GM18867 (cell line): Measurements from ENCODE around the gene ELF2.
"Not testable (repeated sequence)": the region's sequence is repeated elsewhere in the genome, so short reads cannot be mapped to it uniquely, and the experiment has no call there.

Experiments
- ATAC-seq: cut with Tn5 transposase; IDR thresholded peaks from one replicate; pipeline ENCODE4 v1.9.1; 2021; ENCODE audit warnings: mild to moderate bottlenecking, moderate library complexity; ENCODE audit not compliant: unreplicated experiment

Gene ELF2

DNA sequence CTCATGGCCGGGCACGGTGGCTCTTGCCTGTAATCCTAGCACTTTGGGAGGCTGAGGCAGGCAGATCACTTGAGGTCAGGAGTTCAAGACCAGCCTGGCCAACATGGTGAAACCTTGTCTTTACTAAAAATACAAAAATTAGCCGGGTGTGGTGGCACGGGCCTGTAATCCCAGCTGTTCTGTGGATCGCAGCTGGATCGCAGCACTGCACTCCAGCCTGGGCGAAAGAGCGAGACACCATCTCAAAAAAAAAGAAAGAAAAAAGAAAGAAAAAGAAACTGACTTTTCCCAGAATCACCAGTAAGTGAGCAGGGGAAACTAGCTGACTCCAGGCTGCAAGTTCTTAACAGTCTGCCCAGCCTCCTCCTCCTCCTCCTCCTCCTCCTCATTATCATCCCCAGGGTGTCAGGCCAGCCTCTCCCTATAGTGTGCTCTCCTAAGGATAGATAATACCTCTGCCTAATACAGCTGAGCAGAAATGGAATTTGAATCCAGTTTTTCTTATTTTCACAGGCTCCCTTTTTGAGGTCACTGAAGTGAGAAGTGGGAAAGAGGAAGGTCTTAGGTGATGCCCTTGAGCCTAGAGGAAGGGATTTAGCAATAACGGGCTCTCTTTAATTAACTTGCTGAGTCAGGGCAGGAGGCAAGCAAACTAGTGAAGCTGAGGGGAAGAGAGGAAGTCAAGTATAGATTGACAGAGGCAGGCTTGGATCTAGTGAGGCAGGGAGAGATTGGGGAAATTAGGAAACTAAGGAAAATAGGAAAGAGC lies 11.8 kb upstream of the ELF2 start:
- ATAC-seq = no peak

DNA sequence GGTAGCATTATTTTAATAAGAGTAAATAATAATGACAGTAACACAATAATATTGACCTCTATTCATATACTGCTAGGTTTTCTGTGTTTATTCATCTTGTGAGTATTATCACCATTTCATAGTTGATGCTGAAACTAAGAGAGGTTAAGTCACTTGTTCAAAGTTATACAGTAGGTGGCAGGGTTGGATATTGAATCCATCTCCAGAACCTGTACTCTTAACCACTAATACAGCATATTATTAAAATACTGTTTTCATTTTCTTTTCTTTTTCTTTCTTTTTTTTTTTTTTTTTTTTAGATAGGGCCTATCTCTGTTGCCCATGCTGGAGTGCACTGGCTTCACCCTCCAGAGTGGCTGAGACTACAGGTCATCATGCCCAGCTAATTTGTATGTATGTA lies 7.1 kb upstream of the ELF2 start:
- peak; percentile 48 for ATAC-seq

DNA sequence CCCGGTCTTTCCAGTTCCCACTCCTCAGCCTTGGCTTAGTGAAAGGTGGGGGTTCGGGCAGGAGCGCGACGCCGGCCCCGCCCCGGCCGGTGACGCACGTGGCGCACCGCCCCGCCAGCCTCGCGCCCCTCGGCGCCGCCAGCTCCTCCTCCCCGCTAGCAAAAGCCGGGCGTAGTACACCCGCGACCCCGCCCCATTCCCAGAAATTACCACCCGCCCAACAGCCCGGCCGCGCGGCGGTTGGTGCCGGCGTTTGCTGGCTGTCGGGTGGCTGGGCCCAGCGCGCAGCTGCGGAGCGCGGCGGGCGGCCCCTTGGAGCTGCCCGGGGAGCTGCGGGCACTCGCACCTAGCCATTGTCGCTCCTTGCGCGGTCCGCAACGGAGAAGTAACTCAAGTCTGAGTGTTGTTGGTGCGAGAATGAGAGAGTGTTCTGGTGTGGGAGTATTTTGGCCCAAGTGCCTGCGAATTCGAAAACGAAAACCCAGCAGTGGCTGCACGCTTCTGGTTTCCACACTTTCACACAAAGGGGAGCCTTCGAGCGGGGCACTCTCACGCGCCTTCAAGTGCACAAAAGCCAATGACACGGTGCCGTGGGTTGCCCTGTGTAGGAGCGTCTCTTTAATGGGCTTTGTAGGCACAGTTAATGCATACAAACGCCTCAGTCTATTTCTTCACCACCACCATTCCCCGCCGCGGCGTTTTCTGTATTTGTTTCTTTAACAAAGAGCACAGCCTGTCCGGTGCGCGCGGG lies 1.0 kb upstream of the ELF2 start:
- peak; percentile 66 for ATAC-seq

DNA sequence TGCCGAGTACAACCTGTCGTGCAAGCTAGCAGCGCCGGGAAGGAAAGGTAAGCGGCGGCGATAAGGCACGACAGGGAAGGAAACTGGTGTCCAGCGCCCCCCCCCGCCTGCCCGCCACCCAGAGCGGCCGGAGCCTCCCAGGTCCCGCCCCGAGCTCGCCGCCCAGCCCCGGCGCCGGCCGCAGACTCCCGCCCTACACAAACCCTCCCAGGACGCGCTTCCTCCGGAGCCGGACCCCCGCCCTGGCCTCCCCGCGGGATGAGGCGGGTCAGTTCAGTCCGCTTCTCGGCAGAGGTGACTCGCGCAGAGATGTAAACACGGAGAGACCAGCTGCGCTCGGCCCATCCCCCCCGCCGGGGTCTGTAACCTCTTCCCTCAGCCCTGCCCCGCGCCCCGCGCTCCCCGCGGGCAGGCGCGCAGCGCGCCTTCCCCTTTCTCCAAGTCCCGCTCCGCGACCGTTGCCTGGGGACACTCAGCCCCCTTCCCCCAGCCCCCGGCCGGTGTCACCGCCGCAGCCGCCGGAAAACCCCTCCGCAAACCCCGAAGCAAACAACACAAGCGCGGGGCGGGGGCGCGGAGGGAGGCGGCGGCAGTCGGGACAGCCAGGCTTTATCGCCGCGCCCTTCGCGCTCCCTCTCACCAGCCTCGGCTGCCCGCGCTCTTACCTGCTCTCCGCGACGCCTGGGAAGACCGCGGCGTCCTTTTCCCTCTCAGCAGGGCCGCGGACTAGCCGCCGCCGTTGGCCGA lies 543 bp downstream of the ELF2 start:
- ATAC-seq = peak; percentile 16

DNA sequence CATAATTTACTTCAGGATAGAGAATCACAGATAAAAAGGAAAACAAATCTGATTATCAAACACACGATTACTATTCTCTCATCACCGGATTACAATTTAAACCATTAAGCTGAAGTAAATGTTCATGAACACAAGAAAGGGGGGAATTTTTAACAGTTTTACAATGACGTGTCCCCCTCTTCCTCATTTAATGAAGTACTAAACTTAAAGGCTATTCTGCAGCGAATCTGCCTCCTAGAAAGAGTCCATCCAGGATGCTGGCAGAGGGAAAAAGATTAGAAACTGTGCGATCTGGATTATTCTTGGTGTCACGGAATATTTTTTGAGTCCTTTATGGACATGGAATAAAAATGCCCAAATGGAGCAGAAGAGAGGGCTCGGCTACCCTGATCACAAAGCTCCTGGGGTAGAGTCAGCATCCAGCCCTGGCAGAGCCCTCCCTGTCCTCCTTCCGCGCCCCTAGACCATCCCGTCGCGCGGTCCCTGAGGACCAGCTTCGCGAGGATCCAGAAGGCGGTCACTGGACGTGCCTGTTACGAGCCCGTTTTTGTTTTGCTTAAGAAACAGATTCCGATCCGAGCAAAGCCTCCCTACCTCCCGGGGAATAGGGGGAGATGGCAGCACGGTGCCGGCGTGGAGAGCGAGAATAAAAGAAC lies 1.2 kb downstream of the ELF2 start:
- ATAC-seq = no peak

DNA sequence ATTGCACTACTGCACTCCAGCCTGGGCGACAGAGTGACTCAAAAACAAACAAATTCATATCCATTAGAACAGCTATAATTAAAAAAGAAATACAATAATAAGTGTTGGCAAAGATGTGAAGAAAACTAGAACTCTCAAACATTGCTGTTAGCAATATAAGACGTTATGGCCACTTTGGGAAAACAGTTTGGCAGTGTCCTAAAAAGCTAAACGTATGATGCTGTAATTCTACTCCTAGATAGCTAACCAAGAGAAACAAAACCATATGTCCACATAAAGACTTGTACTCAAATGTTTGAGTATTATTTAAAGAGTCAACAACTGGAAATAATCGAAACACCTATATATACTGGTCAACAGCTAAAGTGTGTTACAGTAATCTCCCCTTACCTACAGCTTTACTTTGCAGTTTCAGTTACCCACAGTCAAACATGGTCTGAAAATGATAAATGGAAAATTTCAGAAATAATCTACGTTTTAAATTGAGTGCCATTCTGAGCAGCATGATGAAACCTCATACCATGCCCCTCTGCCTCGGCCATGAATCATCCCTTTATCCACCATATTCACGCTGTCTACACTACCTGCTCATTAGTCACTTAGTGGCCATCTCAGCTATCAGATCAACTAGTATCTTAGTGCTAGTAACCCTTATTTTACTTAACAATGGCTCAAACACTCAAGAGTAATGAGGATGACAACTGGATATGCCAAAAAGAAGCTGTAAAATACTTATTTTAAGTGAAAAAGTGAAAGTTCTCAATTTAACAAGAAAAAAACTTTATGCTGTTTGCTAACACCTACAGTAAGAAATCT lies 4.9 kb downstream of the ELF2 start:
- no peak for ATAC-seq

DNA sequence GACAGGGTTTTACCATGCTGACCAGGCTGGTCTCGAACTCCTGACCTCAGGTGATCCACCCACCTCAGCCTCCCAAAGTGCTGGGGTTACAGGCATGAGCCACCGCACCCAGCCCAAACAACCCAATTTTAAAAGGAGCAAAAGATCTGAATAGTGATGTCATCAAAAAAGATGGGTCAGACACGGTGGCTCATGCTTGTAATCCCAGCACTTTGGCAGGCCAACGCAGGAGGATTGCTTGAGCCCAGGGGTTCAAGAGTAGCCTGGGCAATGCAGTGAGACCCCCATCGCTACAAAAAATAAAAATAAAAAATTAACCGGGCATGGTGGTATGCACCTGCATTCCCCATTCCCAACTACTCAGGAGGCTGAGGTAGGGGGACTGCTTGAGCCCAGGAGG lies 6.1 kb downstream of the ELF2 start:
- no peak for ATAC-seq

DNA sequence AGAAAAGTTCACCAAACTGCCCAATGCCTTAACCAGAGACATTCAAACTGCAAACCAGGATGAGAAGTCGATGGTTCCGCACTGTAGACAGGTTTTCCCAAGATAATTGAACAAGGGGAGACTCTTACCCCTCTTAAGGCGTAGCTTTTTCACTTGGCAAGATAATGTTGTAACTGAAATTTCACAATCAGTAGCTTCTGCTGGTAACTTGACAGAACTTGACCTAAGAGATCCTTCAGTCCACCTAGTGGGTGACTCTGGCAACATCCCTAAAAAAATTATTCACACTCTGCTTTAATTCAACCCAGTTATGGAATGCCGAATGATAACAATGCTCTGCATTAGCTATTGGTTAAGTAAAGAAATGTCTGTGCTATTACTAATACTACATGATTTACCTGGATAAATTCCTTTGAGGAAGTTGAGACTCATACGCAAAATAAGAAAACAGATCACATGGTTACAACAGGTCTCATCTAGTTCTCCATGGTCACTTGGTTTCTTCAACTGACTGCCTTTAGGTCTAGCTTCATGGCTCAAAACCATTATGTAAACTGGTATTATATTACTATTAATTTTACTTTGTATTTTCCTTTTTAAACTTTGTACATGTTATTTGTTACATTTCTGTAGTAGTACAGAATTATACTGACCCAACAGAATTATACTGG lies 9.1 kb downstream of the ELF2 start:
- no peak for ATAC-seq

DNA sequence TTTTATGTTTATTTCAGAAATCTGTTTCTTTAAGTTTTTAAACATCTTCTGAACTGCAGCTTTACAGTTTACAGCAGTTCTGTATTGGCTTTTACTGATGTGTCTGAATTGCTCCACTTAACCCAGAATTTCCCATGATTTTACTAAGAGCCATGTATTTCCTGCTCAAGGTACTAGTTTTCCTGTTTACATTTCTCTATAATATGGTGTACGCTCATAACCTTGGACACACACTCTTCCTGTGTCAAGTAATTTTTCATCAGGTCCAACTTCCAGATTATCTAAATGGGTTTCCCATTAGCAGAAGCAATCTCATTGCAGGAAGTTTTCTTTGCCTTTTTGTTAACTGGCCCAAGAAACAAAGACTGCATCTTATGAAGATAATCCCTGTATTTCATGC lies 12.3 kb downstream of the ELF2 start:
- ATAC-seq = no peak

DNA sequence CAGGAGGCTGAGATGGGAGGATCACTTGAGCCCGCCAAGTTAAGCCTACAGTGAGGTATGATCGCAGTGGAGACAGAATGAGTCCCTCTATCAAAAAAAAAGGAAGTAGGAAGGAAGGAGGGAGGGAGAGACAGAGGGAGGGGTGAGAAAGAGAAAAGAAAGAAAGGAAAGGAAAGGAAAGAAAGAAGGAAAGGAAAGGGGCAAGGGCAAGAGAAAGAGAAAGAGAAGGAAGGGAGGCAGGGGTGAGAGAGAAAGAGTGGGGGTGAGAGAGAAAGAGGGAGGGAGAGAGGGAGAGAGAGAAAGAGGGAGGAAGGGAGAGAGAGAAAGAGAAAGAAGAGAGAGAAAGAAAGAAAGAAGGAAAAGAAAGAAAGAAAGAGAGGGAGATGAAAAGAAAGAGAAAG lies 13.2 kb downstream of the ELF2 start:
- no peak for ATAC-seq

DNA sequence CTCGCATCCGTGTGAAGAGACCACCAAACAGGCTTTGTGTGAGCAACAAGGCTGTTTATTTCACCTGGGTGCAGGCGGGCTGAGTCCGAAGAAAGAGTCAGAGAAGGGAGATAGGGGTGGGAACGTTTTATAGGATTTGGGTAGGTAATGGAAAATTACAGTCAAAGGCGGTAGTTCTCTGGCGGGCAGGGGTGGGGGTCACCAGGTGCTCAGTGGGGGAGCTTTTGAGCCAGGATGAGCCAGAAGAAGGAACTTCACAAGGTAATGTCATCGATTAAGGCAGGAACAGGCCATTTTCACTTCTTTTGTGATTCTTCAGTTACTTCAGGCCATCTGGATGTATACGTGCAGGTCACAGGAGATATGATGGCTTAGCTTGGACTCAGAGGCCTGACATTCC lies 19.0 kb downstream of the ELF2 start:
- ATAC-seq = not testable (repeated sequence)

DNA sequence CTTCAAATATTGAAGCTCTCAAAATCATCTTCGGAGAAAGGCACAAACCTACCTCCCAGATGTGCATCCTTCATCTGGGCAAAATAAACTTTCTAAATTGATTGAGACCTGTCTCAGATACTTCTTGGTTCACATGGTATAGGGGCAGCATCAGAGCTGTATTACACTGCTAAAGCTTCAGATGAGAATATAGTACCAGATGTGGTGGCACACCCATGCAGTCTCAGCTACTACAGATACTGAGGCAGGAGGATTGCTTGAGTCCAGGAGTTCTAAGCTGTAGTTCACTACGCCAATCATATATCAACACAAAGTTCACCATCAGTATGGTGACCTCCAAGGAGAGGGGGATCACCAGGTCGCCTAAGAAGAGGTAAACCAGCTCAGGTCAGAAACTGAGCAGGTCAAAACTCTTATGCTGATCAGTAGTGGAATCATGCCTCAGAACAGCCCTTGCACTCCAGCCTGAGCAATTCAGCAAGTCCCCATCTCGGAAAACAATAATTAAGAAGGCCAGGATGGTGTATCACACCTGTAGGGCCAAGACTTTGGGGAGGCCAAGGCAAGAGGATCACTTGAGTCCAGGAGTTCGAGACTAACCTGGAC lies 22.0 kb downstream of the ELF2 start:
- ATAC-seq = no peak

DNA sequence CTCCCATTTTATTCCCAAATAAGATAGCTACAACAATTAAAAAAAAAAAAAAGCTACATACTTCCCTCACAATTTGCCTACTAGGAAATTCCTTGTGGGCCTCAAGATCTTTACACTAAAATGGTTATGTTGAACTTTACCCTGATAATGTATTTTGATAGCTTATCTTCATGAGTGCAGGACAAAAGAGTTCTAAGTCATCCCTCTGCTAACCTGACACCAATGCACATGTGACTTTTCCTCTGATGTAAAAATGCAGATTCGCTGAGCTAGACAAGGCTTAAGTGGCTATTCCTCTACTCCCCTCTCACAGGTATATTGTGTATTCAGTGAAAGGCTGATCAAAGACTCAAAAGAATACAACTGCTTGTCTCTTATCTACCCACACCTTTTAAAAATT lies 22.5 kb downstream of the ELF2 start:
- ATAC-seq = no peak

DNA sequence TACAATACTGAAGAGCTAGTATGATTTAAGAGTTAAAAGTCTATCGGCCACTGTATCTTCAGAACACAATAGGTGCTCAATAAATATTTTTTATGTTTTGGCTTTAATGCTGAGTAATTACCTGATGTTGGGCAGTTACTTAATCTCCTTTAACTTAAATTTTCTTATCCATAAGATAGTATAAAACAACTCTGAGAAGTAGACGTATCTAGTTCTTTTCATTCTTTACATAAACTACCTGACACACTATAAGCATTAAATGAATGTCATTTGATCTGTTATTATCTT lies 22.9 kb downstream of the ELF2 start:
- ATAC-seq = no peak

DNA sequence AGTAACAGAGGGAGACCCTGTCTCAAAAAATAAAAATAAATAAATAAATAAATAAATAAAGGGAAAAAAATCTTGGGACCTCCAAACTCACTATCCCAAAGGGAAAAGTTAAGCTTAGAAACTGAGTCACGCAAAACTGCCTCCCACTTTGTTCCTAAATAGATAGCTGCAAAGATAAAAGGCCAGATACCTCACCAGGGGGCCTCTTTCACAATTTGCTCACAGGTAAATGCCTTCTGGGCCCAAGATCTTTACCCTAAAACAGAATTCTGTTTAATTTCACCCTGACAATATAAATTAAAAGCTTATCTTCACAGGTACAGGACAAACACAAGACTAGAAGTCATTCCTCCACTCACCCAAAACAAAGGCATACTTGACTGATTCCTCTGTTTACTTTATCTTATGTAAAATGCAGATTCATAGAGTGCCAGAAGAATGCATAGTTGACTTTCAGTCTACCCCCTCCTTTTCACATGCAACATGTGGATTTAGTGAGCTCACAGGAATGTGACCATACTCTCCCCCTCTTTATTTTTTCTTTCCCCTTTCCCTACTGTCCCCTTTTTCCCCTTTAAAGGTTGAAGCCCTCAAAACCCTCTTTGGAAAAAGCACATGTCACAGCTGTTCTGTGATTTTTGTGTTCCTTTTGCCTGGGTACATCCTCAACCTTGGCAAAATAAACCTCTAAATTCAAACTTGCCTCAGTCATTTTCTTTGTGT lies 23.4 kb downstream of the ELF2 start:
- ATAC-seq = no peak

DNA sequence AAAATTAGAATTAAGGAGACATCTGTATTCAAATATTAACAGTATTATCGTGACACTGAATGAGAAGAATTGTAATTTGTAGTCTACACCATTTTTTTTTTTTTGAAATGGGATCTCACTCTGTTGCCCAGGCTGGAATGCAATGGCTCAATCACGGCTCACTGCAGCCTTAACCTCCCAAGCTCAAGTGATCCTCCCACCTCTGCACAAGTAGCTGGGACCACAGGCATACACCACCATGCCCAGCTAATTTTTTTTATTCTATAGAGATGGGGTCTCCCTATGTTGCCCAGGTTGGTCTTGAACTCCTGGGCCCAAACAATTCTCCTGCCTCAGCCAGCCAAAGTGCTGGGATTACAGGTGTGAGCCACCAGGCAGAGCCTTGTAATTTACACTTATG lies 24.8 kb downstream of the ELF2 start:
- ATAC-seq = no peak

DNA sequence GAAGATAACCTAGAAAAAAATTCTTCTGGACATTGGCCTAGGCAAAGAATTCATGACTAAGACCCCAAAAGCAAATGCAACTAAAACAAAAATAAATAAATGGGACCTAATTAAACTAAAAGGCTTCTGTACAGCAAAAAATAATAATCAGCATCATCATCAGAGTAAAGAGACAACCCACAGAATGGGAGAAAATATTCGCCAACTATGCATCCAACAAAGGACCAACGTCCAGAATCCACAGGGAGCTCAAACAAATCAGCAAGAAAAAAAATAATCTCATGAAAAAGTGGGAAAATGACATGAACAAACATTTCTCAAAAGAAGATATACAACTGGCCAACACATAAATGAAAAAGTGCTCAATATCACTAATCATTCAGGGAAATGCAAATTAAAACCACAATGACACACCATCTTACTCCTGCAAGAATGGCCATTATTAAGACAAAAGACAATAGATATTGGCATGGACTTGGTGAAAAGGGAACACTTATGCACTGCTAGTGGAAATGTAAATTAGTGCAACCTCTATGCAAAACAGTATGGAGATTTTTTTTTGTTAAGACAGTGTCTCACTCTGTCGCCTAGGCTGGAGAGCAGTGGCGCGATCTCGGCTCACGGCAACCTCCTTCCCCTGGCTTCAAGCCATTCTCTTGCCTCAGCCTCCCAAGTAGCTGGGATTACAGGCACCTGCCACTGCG lies 29.9 kb downstream of the ELF2 start:
- ATAC-seq = no peak

DNA sequence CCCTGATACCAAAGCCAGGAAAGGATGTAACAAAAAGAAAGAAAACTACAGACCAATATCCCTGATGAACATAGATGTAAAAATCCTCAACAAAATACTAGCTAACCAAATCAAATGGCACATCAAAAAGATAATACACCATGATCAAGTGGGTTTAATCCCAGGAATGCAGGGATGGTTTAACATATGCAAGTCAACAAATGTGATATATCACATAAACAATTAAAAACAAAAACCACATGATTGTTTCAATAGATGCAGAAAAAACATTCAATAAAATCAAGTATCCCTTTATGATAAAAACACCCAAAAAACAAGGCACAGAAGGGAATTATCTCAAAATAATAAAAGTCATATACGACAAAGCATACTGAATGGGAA lies 31.5 kb downstream of the ELF2 start:
- no peak for ATAC-seq
